Anterior cingulate cortex (tissue), 58 donors: ENCODE measurements around the gene FRRS1.

Experiments used
- DNase-seq, 58 donors: peaks; one replicate each; lab custom pipeline; 2025; lab: John Stamatoyannopoulos, UW

The FRRS1 gene

GRCh38 chr1:99766378-99766800 is at the start of gene FRRS1:
FRRS1 (minus strand) TSS chr1:99766635; CDS start chr1:99748768, 17,867 bp downstream.
- DNase-seq: peak in 12 of 58 donors; percentile 1 to 18 (median 10)

- no peak for DNase-seq
These were observed 48.0 kb upstream of the FRRS1 start for GRCh38 chr1:99814373-99814900.

- no peak for DNase-seq
These were observed 45.3 kb upstream of the FRRS1 start for GRCh38 chr1:99811747-99812146.

- no peak for DNase-seq
These were observed 44.6 kb upstream of the FRRS1 start for GRCh38 chr1:99811075-99811474.

- peak in 18 of 58 donors; percentile 0 to 51 (median 4) for DNase-seq
These were observed 42.1 kb upstream of the FRRS1 start for GRCh38 chr1:99808391-99809115.

- no peak for DNase-seq
These were observed 40.4 kb upstream of the FRRS1 start for GRCh38 chr1:99806882-99807281.

- no peak for DNase-seq
These were observed 35.1 kb upstream of the FRRS1 start for GRCh38 chr1:99801584-99801983.

- peak in 1 of 58 donors; percentile 1 for DNase-seq
These were observed 27.4 kb upstream of the FRRS1 start for GRCh38 chr1:99793861-99794260.

- no peak for DNase-seq
These were observed 23.3 kb upstream of the FRRS1 start for GRCh38 chr1:99789715-99790114.

GRCh38 chr1:99788896-99789295 is 22.5 kb upstream of the FRRS1 start:
- DNase-seq: no peak

- DNase-seq: no peak
These were observed 20.5 kb upstream of the FRRS1 start for GRCh38 chr1:99786751-99787501.

- no peak for DNase-seq
These were observed 18.4 kb upstream of the FRRS1 start for GRCh38 chr1:99784809-99785255.

- DNase-seq: no peak
These were observed 17.7 kb upstream of the FRRS1 start for GRCh38 chr1:99784143-99784542.

- no peak for DNase-seq
These were observed 16.5 kb upstream of the FRRS1 start for GRCh38 chr1:99782920-99783319.

GRCh38 chr1:99782397-99782796 is 16.0 kb upstream of the FRRS1 start:
- no peak for DNase-seq

GRCh38 chr1:99781798-99782197 is 15.4 kb upstream of the FRRS1 start:
- DNase-seq: no peak

GRCh38 chr1:99777752-99778151 is 11.3 kb upstream of the FRRS1 start:
- DNase-seq: no peak

- no peak for DNase-seq
These were observed 9.7 kb upstream of the FRRS1 start for GRCh38 chr1:99776120-99776519.

GRCh38 chr1:99772809-99773208 is 6.4 kb upstream of the FRRS1 start:
- DNase-seq: no peak

GRCh38 chr1:99771513-99771918 is 5.1 kb upstream of the FRRS1 start:
- DNase-seq: no peak

GRCh38 chr1:99768524-99769245 is 2.2 kb upstream of the FRRS1 start:
- DNase-seq: no peak
